GM12874 (cell line): ENCODE measurements around the gene VMA21.

ENCODE experiments used
- CTCF ChIP-seq: IDR thresholded peaks from 2 replicates; pipeline ENCODE4 v1.5.1; 2011; ENCODE audit warnings: low read depth, mild to moderate bottlenecking, control low read depth, low read length, moderate library complexity; ENCODE audit not compliant: insufficient read depth

VMA21 gene

GRCh38 chrX:151416579-151416978, 19.6 kb downstream of the VMA21 start:
- no peak for TF ChIP-seq CTCF

- TF ChIP-seq CTCF = no peak
These were observed 22.8 kb downstream of the VMA21 start for GRCh38 chrX:151419782-151420181.

DNA sequence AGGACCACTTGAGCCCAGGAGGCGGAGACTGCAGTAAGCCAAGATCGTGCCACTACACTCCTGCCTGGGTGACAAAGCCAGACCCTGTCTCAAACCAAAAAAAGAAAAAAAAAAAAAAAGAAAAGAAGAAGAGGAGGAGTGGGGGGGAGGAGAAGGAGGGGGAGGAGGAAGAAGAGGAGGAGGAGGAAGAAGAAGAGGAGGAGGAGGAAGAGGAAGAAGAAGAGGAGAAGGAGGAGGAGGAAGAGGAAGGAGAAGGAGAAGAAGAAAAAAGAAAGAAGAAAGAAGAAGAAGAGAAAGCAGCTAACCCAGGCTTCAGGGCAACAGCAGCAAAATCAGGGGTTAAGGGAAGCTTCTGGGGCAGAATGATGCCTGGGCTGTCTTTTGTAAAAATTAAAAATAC, 27.5 kb downstream of the VMA21 start:
- no peak for TF ChIP-seq CTCF

GRCh38 chrX:151448509-151448908, 51.5 kb downstream of the VMA21 start:
- TF ChIP-seq CTCF = no peak

- no peak for TF ChIP-seq CTCF
These were observed 61.8 kb downstream of the VMA21 start for GRCh38 chrX:151458824-151459223.
